Esophagus muscularis mucosa (tissue), 3 donors: Measurements from ENCODE around the gene P2RY8.

Experiments
- POLR2AphosphoS5 ChIP-seq, 2 donors: sonication (generic); formaldehyde crosslinking; IDR thresholded peaks; one replicate each; pipeline ENCODE4 v1.6.1; 2017; ENCODE audit warnings: antibody characterized with exemption in 2 of 2
- TF ChIP-seq, protein P1 (sequence below), 3 experiments: fragments of 200-600 bp in 2 of 3; fragments of 450-650 bp in 1 of 3; sonication (generic) in 2 of 3; IDR thresholded peaks; one replicate each; pipeline ENCODE4 v1.5.1; 2017 to 2019; ENCODE audit warnings: antibody characterized with exemption in 3 of 3, mild to moderate bottlenecking in 2 of 3, moderate library complexity in 1 of 3

- TF ChIP-seq, protein P1, sequence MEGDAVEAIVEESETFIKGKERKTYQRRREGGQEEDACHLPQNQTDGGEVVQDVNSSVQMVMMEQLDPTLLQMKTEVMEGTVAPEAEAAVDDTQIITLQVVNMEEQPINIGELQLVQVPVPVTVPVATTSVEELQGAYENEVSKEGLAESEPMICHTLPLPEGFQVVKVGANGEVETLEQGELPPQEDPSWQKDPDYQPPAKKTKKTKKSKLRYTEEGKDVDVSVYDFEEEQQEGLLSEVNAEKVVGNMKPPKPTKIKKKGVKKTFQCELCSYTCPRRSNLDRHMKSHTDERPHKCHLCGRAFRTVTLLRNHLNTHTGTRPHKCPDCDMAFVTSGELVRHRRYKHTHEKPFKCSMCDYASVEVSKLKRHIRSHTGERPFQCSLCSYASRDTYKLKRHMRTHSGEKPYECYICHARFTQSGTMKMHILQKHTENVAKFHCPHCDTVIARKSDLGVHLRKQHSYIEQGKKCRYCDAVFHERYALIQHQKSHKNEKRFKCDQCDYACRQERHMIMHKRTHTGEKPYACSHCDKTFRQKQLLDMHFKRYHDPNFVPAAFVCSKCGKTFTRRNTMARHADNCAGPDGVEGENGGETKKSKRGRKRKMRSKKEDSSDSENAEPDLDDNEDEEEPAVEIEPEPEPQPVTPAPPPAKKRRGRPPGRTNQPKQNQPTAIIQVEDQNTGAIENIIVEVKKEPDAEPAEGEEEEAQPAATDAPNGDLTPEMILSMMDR (IDR thresholded peaks at IDR 0.05): no peak
- no peak for TF ChIP-seq POLR2AphosphoS5 (IDR thresholded peaks at IDR 0.05)
Measured at GRCh38 chrX:1449036-1449822, 87.8 kb downstream of the P2RY8 start.
